ENCODE measurements around the gene KDM4C.

- TF ChIP-seq CTCF (IDR thresholded peaks at IDR 0.05) (no peak), POLR2AphosphoS5 (IDR thresholded peaks at IDR 0.05) (no peak), POLR2A (IDR thresholded peaks at IDR 0.05) (no peak)
Observed at GRCh38 chr9:6777213-6777902, 19.6 kb downstream of the KDM4C start.
